Effector memory CD4-positive, alpha-beta T cell (primary cell): ENCODE data around the gene NCS1.

Experiments
- DNase-seq, 3 donors: peaks; one replicate each; pipeline ENCODE4 v3.0.0-alpha.2; 2020
- H3K27ac ChIP-seq: 2 replicates; pipeline ENCODE4 v1.7.0; 2013; ENCODE audit warnings: mild to moderate bottlenecking, low read length, moderate library complexity; ENCODE audit not compliant: insufficient read depth, poor library complexity, severe bottlenecking
- H3K27me3 ChIP-seq: replicated peaks from 2 replicates; pipeline ENCODE4 v1.7.0; 2013; ENCODE audit warnings: mild to moderate bottlenecking, low read length; ENCODE audit not compliant: insufficient read depth, control insufficient read depth, poor library complexity, severe bottlenecking
- H3K36me3 ChIP-seq: 2 replicates; pipeline ENCODE4 v1.7.0; 2013; ENCODE audit warnings: mild to moderate bottlenecking, low read length, moderate library complexity; ENCODE audit not compliant: control insufficient read depth, insufficient read depth
- H3K4me1 ChIP-seq: 2 replicates; pipeline ENCODE4 v1.7.0; 2013; ENCODE audit warnings: low read length, mild to moderate bottlenecking; ENCODE audit not compliant: control insufficient read depth, insufficient read depth, poor library complexity, severe bottlenecking
- H3K4me3 ChIP-seq: 2 replicates; pipeline ENCODE4 v1.7.0; 2013; ENCODE audit warnings: low read length, low read depth, mild to moderate bottlenecking; ENCODE audit not compliant: insufficient read depth, poor library complexity, severe bottlenecking
- H3K9me3 ChIP-seq: 2 replicates; pipeline ENCODE4 v1.7.0; 2013; ENCODE audit warnings: mild to moderate bottlenecking, low read length, moderate library complexity; ENCODE audit not compliant: control insufficient read depth

NCS1 gene

DNA sequence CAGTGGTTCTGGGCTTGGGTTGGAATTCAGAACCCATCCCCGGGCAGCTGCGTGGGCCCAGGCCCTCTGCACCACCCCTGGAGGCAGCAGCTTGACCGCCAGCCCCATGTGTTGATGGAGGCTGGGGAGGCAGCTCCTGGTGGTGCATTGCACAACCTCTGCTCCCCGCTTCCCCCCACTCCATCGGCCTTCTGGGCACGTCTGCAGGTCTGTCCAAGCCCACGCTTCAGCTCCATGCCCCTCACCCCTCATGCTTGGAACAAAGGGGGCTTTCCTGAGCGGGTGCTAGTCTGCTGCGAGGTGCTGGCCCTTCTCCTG, 1.4 kb downstream of the NCS1 start:
- no peak overlapping the region for H3K27ac ChIP-seq
- no peak for DNase-seq
- H3K36me3 ChIP-seq = no peaks in the 10 kb centered on the region
- no peak overlapping the region for H3K4me3 ChIP-seq
- H3K4me1 ChIP-seq = peaks cover 3% of the 10 kb centered on the region
- H3K27me3 ChIP-seq = peaks cover 17% of the 10 kb centered on the region
- no peaks in the 10 kb centered on the region for H3K9me3 ChIP-seq

GRCh38 chr9:130174025-130174424, 1.8 kb downstream of the NCS1 start:
- no peaks in the 10 kb centered on the region for H3K9me3 ChIP-seq
- H3K4me3 ChIP-seq = no peak overlapping the region
- no peaks in the 10 kb centered on the region for H3K36me3 ChIP-seq
- no peak overlapping the region for H3K27ac ChIP-seq
- peaks cover 3% of the 10 kb centered on the region for H3K4me1 ChIP-seq
- peaks cover 17% of the 10 kb centered on the region for H3K27me3 ChIP-seq
- no peak for DNase-seq

DNA sequence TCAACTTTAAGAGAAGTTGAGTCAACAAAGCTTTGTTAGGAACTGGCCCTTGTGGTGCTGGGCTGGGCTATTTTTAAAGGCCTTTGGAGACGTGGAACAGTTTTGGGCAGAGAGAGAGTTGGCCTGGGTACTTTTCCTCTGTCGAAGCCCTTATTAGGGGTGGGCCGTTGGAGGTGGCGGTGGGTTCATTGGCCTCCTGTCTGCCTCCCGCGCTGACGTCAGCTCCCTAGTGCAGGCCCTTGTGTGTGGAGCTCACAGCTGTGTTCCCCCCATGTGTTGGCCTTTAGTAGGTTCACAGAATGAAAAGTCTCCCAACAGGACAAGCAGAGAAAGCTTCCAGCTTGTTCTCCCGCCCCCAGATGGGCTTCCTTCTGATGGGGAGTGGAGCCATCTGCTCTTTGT, 2.7 kb downstream of the NCS1 start:
- Histone ChIP-seq H3K36me3 (no peaks in the 10 kb centered on the region), H3K9me3 (no peaks in the 10 kb centered on the region), H3K27ac (no peak overlapping the region), H3K4me3 (no peak overlapping the region), H3K4me1 (peaks cover 3% of the 10 kb centered on the region), H3K27me3 (peaks cover 17% of the 10 kb centered on the region)
- no peak for DNase-seq

- no peaks in the 10 kb centered on the region for H3K36me3 ChIP-seq
- no peak overlapping the region for H3K27ac ChIP-seq
- H3K4me3 ChIP-seq = no peak overlapping the region
- H3K9me3 ChIP-seq = no peaks in the 10 kb centered on the region
- DNase-seq = no peak
- peaks cover 17% of the 10 kb centered on the region for H3K27me3 ChIP-seq
- H3K4me1 ChIP-seq = peaks cover 3% of the 10 kb centered on the region
Observed at GRCh38 chr9:130175355-130175754, 3.2 kb downstream of the NCS1 start.

- Histone ChIP-seq H3K4me3 (no peak overlapping the region), H3K9me3 (no peaks in the 10 kb centered on the region), H3K36me3 (no peaks in the 10 kb centered on the region), H3K27ac (no peak overlapping the region), H3K4me1 (peaks cover 1% of the 10 kb centered on the region), H3K27me3 (peaks cover 17% of the 10 kb centered on the region)
- no peak for DNase-seq
Observed at GRCh38 chr9:130176760-130177159, 4.6 kb downstream of the NCS1 start.

DNA sequence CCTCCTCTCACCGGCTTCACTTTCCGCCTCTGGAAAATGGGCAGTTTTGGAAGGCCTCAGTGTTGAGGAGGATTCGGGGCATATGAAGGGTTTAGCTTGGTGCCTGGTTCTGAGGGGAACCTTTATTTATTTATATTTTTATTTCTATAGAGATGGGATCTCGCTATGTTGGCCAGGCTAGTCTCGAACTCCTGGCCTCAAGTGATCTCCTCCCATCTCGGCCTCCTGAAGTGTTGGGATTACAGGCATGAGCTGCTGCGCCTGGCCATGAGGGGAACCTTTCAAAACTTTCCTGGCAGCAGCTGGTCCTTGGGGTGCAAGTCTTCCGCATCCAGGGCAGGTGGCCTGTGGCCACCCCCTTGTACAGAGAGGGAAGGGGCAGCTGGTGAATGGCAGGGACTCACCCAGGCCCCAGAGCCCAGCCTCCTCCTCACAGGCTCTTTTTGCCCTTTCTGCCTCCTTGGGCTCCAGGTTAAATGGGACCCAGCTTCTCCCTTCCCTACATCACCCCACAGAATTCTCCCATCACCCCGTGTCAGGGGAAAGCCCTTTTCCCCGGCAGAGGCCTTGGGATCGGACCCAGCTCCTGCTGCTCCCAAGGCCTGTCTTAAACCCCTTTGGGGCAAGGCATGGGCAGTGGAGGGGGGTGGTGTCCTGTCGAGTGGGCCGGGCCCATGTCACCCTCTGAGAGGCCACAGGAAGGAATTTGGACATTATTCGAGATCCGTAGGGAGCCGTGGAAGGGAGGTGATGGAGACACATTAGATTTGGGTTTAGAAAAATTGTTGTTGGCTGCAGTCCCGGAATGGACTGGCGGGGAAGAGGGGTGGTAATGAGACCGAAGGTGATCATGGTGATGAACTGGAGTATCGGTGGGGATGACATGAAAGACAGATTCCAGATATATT, 5.9 kb downstream of the NCS1 start:
- H3K4me1 ChIP-seq = no peaks in the 10 kb centered on the region
- no peak for DNase-seq
- H3K4me3 ChIP-seq = no peak overlapping the region
- H3K27me3 ChIP-seq = peaks cover 11% of the 10 kb centered on the region
- no peak overlapping the region for H3K27ac ChIP-seq
- H3K36me3 ChIP-seq = no peaks in the 10 kb centered on the region
- no peaks in the 10 kb centered on the region for H3K9me3 ChIP-seq

DNA sequence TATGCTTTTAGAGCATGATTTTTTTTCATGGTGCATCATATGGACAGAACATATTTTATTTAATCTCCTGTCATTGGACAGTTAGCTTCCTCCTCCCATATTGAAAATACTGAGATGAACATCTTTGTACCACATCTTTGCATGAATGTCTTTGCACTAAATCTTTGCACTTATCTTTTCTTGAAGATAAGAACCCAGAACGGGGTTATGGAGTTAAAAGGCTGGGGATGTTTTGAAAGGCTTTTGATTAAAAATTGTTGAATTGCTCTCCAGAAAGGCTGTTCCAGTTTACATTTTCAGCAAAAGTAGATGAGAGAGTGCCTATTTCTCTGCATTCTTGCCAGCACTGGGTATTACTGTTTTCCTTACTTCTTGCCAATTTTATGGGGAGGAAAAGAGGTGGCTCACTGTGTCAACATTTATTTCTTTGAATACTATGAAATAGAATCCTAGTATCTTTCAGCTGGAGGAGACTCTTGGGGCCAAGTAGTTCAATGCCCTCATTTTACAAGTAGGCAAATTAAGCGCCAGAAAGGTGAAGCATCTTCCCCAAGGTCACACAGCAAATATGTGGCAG, 7.2 kb downstream of the NCS1 start:
- Histone ChIP-seq H3K9me3 (no peaks in the 10 kb centered on the region), H3K27ac (no peak overlapping the region), H3K4me3 (no peak overlapping the region), H3K36me3 (no peaks in the 10 kb centered on the region), H3K27me3 (no peaks in the 10 kb centered on the region), H3K4me1 (no peaks in the 10 kb centered on the region)
- no peak for DNase-seq

DNA sequence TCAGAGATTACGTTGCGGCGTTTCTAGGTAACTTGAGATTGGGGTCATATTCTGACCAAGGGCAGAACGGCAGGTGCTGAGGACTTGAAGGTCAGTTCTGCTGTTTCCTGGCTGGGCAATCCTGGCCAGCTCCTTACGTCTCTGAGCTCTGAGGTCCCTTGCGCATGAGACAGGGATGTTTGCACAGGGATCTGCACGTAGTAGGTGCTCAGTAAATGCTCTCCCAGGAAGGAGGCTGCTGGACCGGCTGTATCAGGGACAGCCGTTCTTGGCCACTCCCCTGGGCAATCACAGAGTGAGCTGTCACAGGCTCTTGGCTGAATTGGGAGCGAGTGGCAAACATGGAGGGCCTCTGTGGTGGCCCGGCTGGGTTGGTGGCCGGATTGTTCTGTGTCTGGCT, 8.3 kb downstream of the NCS1 start:
- Histone ChIP-seq H3K36me3 (no peaks in the 10 kb centered on the region), H3K27ac (no peak overlapping the region), H3K9me3 (no peaks in the 10 kb centered on the region), H3K4me1 (no peaks in the 10 kb centered on the region), H3K27me3 (no peaks in the 10 kb centered on the region), H3K4me3 (no peak overlapping the region)
- no peak for DNase-seq

GRCh38 chr9:130181678-130182380, 9.6 kb downstream of the NCS1 start:
- Histone ChIP-seq H3K4me1 (no peaks in the 10 kb centered on the region), H3K4me3 (no peak overlapping the region), H3K27ac (no peak overlapping the region), H3K36me3 (no peaks in the 10 kb centered on the region), H3K9me3 (no peaks in the 10 kb centered on the region), H3K27me3 (no peaks in the 10 kb centered on the region)
- DNase-seq = no peak

GRCh38 chr9:130182381-130182909, 10.2 kb downstream of the NCS1 start:
- H3K27ac ChIP-seq = no peak overlapping the region
- H3K4me3 ChIP-seq = no peak overlapping the region
- no peaks in the 10 kb centered on the region for H3K27me3 ChIP-seq
- no peak for DNase-seq
- H3K36me3 ChIP-seq = no peaks in the 10 kb centered on the region
- H3K9me3 ChIP-seq = no peaks in the 10 kb centered on the region
- no peaks in the 10 kb centered on the region for H3K4me1 ChIP-seq
